Adrenal gland (tissue), 12 donors: Measurements from ENCODE around the gene SCUBE3. TPM values are rescaled to one million over a fixed set of nuclear protein-coding genes. Genes with fewer than 3 reads are reported as not detected.

Experiments used
- DNase-seq, 7 donors: peaks; one replicate each; pipeline ENCODE4 v3.0.0-alpha.2; 2019 to 2020
- H3K27ac ChIP-seq, 5 donors: fragments of 200-600 bp; sonication (generic) in 4 of 5; 1 replicate in 3 of 5; 2 replicates in 2 of 5; pipeline versions ENCODE4 v1.5.1 to v1.8.0; 2016 to 2020; ENCODE audit warnings: mild to moderate bottlenecking in 1 of 5
- H3K27me3 ChIP-seq: fragments of 200-600 bp; 2 replicates; pipeline ENCODE4 v1.8.0; 2021
- H3K36me3 ChIP-seq, 2 donors: fragments of 200-600 bp; replicated peaks in 1 of 2; 1 replicate in 1 of 2; 2 replicates in 1 of 2; pipeline versions ENCODE4 v1.5.1 to v1.8.0; 2018 to 2022
- H3K4me1 ChIP-seq, 2 donors: fragments of 200-600 bp; replicated peaks in 1 of 2; 1 replicate in 1 of 2; 2 replicates in 1 of 2; pipeline versions ENCODE4 v1.5.1 to v1.8.0; 2018 to 2021
- H3K4me3 ChIP-seq, 4 donors: fragments of 200-600 bp; sonication (generic) in 3 of 4; one replicate each; pipeline ENCODE4 v1.5.1; 2016 to 2018
- H3K9me3 ChIP-seq, 3 donors: fragments of 200-600 bp; sonication (generic) in 1 of 3; replicated peaks in 1 of 3; 1 replicate in 2 of 3; 2 replicates in 1 of 3; pipeline versions ENCODE4 v1.5.1 to v1.8.0; 2016 to 2021
- POLR2A ChIP-seq, 2 donors: fragments of 450-650 bp; IDR thresholded peaks; one replicate each; pipeline ENCODE4 v1.6.1; 2017; ENCODE audit warnings: antibody characterized with exemption in 2 of 2, mild to moderate bottlenecking in 2 of 2, moderate library complexity in 1 of 2
- WGBS, 4 donors: extraction: QIAGEN DNeasy Blood & Tissue Kit in 2 of 4; methylation state at CpG; one replicate each; pipeline versions ENCODE4 v1.1.5 to v1.1.7; 2013 to 2017; 5-methylcytosine and 5-hydroxymethylcytosine counted together
- intact Hi-C, 2 donors: fragments of 100-400 bp; cut with DNase I; formaldehyde crosslinking; loops; one replicate each; pipeline versions ENCODE4 v1.14.1 to v1.15.0; 2022 to 2023
- polyA plus RNA-seq, 3 donors: library from polyadenylated mRNA; stranded (reverse); fragments of 200-250 nt in 2 of 3; fragments of 350-450 nt in 1 of 3; fragmentation: Illumina TruSeq in 1 of 3; extraction: RNeasy Lipid Tissue Mini Kit (QIAGEN cat#74804) in 1 of 3; gene quantifications; one replicate each; pipeline ENCODE4 v1.2.3, GENCODE V29; 2013 to 2014
- total RNA-seq, 9 donors: library from RNA; depleted of rRNA in 4 of 9; stranded (reverse); fragments of >200 nt in 4 of 9; fragments of 120-200 nt in 1 of 9; fragmentation: NEBNext Ultra II Directional in 1 of 9; extraction: Animal tissue kit (Norgen Biotek cat#: 25700) in 1 of 9; gene quantifications; one replicate each; pipeline versions ENCODE4 v1.1.0 to v1.2.4, GENCODE V29; 2013 to 2023
- TF ChIP-seq, protein P1 (sequence below), 6 experiments: fragments of 450-650 bp in 4 of 6; fragments of 200-600 bp in 2 of 6; sonication (generic) in 1 of 6; IDR thresholded peaks; 1 replicate in 5 of 6; 2 replicates in 1 of 6; pipeline versions ENCODE4 v1.5.1 to v1.8.0; 2016 to 2021; ENCODE audit warnings: antibody characterized with exemption in 6 of 6, mild to moderate bottlenecking in 2 of 6, moderate library complexity in 1 of 6
- donor health status: healthy with polysubstance abuse.
- donor health status: Bipolar disorder and iron deficiency.
- donor health status: DM: yes; HTN: yes; CAD: no.
- donor health status: DM: no; HTN: no; CAD: no.
- donor health status: DM: no; HTN: no; CAD: no.
- donor health status: DM: yes; HTN: yes; CAD: no.

SCUBE3 gene
- total and polyA plus RNA-seq, 12 donors, result 0.50 to 32.8 (median 5.4) TPM

DNA sequence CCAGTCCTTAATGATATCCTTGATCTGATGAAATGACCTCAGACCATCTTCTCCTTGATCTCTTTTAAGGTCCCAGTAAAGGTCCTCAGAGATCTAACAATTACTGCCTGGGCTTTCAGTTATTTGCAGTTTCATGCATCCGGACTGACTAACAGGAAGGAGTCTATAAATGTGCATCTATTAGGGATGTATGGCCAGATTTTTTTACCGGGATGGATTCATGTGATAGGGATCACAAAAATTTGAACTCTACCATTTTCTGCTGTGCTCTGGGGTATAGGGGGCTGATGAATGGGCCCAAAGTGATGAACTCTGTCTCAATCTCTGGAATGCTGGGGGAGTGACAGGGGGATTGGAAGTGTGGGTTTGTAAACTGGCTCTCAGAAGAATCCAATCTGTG is 36.2 kb upstream of the SCUBE3 start:
- no peak overlapping the region for H3K4me3 ChIP-seq
- 70 to 81% (median 75%) methylated on average over 2 of the region's 2 CpGs for WGBS, 4 donors
- peaks cover 11 to 13% of the 10 kb centered on the region in 2 donors for H3K4me1 ChIP-seq
- no peaks in the 10 kb centered on the region for H3K27me3 ChIP-seq
- no peak overlapping the region for H3K27ac ChIP-seq
- intact Hi-C loops, result no loop called here
- no peaks in the 10 kb centered on the region for H3K36me3 ChIP-seq
- TF ChIP-seq POLR2A (IDR thresholded peaks at IDR 0.05), result no peak
- TF ChIP-seq, protein P1, sequence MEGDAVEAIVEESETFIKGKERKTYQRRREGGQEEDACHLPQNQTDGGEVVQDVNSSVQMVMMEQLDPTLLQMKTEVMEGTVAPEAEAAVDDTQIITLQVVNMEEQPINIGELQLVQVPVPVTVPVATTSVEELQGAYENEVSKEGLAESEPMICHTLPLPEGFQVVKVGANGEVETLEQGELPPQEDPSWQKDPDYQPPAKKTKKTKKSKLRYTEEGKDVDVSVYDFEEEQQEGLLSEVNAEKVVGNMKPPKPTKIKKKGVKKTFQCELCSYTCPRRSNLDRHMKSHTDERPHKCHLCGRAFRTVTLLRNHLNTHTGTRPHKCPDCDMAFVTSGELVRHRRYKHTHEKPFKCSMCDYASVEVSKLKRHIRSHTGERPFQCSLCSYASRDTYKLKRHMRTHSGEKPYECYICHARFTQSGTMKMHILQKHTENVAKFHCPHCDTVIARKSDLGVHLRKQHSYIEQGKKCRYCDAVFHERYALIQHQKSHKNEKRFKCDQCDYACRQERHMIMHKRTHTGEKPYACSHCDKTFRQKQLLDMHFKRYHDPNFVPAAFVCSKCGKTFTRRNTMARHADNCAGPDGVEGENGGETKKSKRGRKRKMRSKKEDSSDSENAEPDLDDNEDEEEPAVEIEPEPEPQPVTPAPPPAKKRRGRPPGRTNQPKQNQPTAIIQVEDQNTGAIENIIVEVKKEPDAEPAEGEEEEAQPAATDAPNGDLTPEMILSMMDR (IDR thresholded peaks at IDR 0.05), result no peak
- no peaks in the 10 kb centered on the region for H3K9me3 ChIP-seq
- DNase-seq, result no peak

DNA sequence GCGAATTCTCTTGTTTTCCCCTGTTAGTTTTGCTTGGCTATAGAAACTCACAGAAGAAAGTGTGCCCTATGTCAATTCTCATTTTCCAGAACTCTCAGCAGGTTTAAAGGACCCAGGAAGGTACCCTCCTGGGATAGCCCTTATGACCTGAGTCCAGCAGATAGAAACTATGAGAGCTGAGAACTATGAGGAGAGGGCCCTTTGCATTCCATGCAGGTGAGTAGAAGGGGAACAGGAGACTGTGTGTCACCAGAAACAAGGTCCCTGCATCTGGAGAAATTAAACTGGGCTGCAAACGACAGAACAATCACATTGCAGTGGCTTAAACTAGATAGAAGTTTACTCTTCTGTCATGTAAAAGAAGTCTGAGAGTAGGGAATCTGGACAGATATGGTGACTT is 35.7 kb upstream of the SCUBE3 start:
- WGBS, 4 donors, result 85 to 91% (median 87%) methylated on average over 2 of the region's 2 CpGs
- no peak for TF ChIP-seq POLR2A (IDR thresholded peaks at IDR 0.05)
- TF ChIP-seq, protein P1 (IDR thresholded peaks at IDR 0.05), result no peak
- no peak for DNase-seq
- Histone ChIP-seq H3K4me1 (peaks cover 11 to 13% of the 10 kb centered on the region in 2 donors), H3K9me3 (no peaks in the 10 kb centered on the region), H3K27ac (no peak overlapping the region), H3K4me3 (no peak overlapping the region), H3K36me3 (no peaks in the 10 kb centered on the region), H3K27me3 (no peaks in the 10 kb centered on the region)
- intact Hi-C loops, result no loop called here

DNA sequence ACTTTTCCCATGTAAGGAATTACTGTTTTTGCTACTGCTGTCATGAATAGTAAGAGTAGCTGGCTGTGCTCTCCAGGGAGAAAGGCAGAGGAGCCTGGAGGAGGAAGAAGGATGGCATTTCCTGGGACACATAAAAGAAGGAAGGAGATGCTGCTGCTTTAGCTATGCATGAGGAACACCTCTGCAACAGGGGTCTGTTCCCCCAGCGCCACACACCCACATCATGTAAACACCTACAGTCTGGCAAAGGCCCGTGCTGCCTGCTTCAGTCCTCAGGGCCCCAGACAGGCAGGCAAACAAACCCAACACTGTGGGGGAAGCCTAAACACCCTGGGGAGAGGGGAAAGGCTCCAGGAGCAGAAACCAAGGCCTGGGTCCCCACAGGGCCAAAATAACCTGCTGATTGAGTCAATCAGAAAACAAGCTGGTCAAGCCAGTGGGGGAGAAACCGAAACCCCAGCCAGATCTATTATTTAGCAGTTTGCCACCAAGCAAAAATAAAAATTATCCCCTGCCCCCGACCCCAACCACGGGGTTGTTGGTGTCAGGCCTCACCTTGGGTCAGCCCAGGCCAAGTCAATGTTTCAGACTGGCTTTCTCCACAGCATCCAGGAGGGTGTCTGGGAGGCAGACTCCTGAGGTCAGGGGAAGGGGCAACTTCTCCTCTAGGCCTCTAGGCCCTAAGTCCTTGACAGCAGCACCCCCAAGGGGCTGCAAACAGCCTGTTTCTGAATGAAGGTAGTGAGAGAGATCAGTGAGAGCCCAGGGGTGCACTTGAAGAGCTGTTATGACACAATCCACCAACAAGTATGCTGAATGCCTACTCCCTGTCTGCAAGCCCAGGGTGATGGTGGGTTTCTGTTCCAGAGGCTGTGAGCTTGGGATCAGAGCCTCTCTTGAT is 34.6 kb upstream of the SCUBE3 start:
- Histone ChIP-seq H3K4me3 (no peak overlapping the region), H3K27me3 (no peaks in the 10 kb centered on the region), H3K9me3 (no peaks in the 10 kb centered on the region), H3K27ac (peak overlapping the region in 1 of 5 donors; percentile 33), H3K36me3 (no peaks in the 10 kb centered on the region), H3K4me1 (peaks cover 11 to 13% of the 10 kb centered on the region in 2 donors)
- intact Hi-C loops, result no loop called here
- no peak for DNase-seq
- WGBS, 4 donors, result 80 to 93% (median 88%) methylated on average over 4 to 5 of the region's 5 CpGs
- no peak for TF ChIP-seq POLR2A (IDR thresholded peaks at IDR 0.05)
- TF ChIP-seq, protein P1 (IDR thresholded peaks at IDR 0.05), result no peak

DNA sequence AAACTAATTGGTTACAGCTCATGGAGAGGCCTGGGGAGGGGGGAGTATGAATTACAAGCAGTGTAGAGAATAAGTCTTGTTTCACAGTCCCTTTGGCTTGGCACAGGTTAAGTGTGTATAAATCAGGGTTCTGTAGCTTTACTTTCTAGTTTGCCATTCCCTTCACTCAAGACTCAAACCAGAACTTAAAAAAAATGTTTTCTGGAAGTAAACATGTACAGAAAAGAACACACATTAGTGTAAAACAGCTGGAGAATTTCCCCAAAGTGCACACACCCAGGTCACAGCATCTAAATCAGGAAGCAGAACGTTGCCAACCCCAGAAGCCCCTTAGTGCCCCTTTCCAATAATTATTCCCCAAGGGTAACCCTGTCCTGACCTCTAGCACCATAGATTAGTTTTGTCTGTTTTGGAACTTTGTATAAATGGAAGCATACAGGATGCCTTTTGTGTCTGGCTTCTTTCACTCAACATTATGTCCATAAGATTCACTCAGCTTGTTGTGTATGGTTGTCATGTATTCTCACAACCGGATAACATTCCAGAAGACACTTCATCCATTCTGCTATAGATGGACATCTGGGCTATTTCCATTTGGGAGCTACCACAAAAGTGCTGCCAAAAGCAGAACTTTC is 33.7 kb upstream of the SCUBE3 start:
- WGBS, 4 donors, result 60 to 77% (median 74%) methylated on average over 2 of the region's 2 CpGs
- intact Hi-C loops, result no loop called here
- peak overlapping the region in 1 of 5 donors; percentile 33 for H3K27ac ChIP-seq

More for the DNA sequence above, 33.7 kb upstream of the SCUBE3 start:
- DNase-seq, result no peak
- Histone ChIP-seq H3K4me3 (no peak overlapping the region), H3K27me3 (no peaks in the 10 kb centered on the region), H3K36me3 (no peaks in the 10 kb centered on the region), H3K4me1 (peaks cover 11 to 15% of the 10 kb centered on the region in 2 donors), H3K9me3 (no peaks in the 10 kb centered on the region)
- TF ChIP-seq, protein P1 (IDR thresholded peaks at IDR 0.05), result no peak
- TF ChIP-seq POLR2A (IDR thresholded peaks at IDR 0.05), result no peak
